Sigmoid colon (tissue), 4 donors: ENCODE data around the gene SCTR.

Experiments used
- CTCF ChIP-seq, 4 experiments: fragments of 450-650 bp in 3 of 4; fragments of 200-600 bp in 1 of 4; IDR thresholded peaks; one replicate each; pipeline ENCODE4 v1.5.1; 2016 to 2019; ENCODE audit warnings: antibody characterized with exemption in 4 of 4, mild to moderate bottlenecking in 3 of 4, moderate library complexity in 2 of 4
- EP300 ChIP-seq, 4 donors: sonication (generic); formaldehyde crosslinking; IDR thresholded peaks; one replicate each; pipeline ENCODE4 v1.6.1; 2017; ENCODE audit warnings: antibody characterized with exemption in 4 of 4
- POLR2A ChIP-seq, 2 donors: fragments of 450-650 bp; IDR thresholded peaks; one replicate each; pipeline ENCODE4 v1.6.1; 2016; ENCODE audit warnings: antibody characterized with exemption in 2 of 2, mild to moderate bottlenecking in 2 of 2, moderate library complexity in 2 of 2
- POLR2AphosphoS5 ChIP-seq, 4 donors: sonication (generic); formaldehyde crosslinking; IDR thresholded peaks; one replicate each; pipeline ENCODE4 v1.6.1; 2017; ENCODE audit warnings: antibody characterized with exemption in 4 of 4

GRCh38 chr2:119489232-119489952, 34.9 kb downstream of the SCTR start:
- TF ChIP-seq CTCF (IDR thresholded peaks at IDR 0.05) (no peak), POLR2AphosphoS5 (IDR thresholded peaks at IDR 0.05) (no peak), EP300 (IDR thresholded peaks at IDR 0.05) (no peak), POLR2A (IDR thresholded peaks at IDR 0.05) (no peak)
